ENCODE data around the gene NAT14.

The NAT14 gene

DNA sequence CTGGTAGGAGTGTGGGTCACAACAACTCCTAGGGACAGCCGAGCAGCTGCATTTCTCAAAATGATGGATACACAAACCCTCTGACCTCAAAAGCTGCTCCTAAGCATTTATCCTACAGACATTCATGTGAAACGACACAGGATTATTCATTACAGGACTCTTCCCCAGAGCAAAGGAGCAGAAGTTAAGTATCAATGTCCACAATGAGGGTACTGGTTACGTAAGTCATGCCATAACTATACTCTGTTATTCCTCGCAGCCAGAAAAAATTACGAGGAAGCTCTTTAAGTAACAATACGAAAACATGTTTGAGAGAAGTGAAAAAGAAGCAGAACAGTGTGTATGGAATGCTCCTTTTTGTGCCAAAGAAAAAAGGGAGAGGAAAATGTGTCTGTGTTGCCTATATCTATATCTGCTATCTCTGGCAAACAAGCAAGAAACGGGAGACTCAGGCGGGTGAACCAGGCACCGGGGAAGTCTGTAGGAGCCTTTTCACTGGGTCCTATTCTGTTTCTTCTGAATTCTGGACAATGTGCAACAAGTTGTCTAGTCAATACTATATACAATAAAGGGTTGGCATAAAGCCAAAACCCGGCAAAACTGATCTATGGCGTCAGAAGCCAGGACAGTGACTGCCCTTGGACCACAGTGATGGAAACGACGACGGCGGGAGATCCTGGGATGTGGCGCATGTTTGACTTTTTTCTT lies 24.9 kb upstream of the NAT14 start:
- DNase-seq (ENCODE audit: low read depth): no peak
- no peak overlapping the region for H3K4me3 ChIP-seq (ENCODE audit: low read depth, low read length)
- TF ChIP-seq, protein P1, sequence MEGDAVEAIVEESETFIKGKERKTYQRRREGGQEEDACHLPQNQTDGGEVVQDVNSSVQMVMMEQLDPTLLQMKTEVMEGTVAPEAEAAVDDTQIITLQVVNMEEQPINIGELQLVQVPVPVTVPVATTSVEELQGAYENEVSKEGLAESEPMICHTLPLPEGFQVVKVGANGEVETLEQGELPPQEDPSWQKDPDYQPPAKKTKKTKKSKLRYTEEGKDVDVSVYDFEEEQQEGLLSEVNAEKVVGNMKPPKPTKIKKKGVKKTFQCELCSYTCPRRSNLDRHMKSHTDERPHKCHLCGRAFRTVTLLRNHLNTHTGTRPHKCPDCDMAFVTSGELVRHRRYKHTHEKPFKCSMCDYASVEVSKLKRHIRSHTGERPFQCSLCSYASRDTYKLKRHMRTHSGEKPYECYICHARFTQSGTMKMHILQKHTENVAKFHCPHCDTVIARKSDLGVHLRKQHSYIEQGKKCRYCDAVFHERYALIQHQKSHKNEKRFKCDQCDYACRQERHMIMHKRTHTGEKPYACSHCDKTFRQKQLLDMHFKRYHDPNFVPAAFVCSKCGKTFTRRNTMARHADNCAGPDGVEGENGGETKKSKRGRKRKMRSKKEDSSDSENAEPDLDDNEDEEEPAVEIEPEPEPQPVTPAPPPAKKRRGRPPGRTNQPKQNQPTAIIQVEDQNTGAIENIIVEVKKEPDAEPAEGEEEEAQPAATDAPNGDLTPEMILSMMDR (IDR thresholded peaks at IDR 0.05; ENCODE audit: low read depth, low read length, missing control alignments): no peak

DNA sequence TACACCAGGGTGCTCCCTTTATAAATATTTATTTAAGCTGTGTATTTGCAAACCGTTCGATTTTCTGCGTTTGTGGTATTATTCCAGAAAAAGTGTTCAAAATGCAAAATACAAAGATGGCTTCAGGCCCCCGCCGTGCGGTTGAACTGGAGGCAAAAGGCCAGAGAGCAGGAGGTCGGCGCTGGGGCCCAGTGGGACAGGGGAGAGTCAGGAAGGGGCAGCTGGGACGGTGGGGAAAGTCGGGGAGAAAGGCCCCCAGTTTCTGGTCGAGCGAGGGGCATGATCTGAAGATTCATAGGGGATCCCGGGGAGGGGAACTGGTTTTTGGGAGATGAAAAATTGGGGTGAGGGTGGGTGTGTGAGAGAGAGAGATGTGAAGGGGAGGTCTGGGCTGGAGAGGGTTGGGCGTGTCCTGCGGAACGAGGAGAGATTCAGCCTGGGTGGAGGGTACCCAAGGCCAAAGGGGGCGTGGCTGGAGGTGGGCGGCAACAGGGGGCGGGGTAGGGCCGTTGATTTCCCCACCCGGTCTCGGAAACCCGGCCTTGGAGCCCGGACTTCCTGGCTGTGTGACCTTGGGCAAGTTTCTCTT lies 24.2 kb upstream of the NAT14 start:
- TF ChIP-seq, protein P1 (IDR thresholded peaks at IDR 0.05; ENCODE audit: low read depth, low read length, missing control alignments): no peak
- peak overlapping the region; percentile 90 for H3K4me3 ChIP-seq (ENCODE audit: low read depth, low read length)
- no peak for DNase-seq (ENCODE audit: low read depth)

- TF ChIP-seq, protein P1 (IDR thresholded peaks at IDR 0.05; ENCODE audit: low read depth, low read length, missing control alignments): no peak
- peak within 1 kb of the TSS; percentile 90 for H3K4me3 ChIP-seq (ENCODE audit: low read depth, low read length)
- peak; percentile 99 for DNase-seq (ENCODE audit: low read depth)
These were observed 23.6 kb upstream of the NAT14 start, which contains the start of gene ISOC2 for GRCh38 chr19:55461259-55461973. Gene ISOC2, minus strand, starts transcription at chr19:55461642. Its CDS starts 5,156 bp downstream, at chr19:55456486.

DNA sequence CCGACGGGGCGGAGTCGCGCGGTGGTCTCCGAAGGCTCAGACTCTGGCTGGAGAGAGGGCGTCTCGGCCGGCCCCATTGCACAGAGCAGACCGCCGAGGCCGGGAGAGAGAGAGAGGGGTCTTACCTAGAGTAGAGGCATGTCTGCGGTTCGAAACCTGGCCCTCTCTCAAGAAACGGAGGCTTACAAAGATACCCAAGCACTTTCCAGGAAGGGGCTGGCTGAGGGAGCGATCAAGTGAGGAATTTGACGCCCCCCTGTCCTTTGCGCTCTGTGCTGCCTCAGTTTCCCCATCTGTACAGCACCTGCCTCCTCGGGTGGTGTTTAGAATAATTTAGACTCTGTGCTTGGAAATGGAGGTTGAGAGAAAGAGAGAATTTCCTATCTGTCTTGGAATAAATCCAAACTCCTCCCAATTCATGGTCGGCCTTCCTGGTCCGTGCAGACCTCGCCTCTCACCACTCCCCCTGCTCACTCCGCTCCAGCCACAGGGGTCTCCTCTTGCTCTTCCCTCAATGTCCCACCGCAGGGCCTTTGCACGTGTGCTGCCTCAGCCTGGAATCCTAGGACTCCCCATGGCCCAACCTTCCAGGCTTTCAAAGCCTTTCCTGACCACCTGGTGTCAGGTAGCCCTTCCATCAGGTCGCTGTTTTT lies 22.9 kb upstream of the NAT14 start:
- TF ChIP-seq, protein P1 (IDR thresholded peaks at IDR 0.05; ENCODE audit: low read depth, low read length, missing control alignments): no peak
- DNase-seq (ENCODE audit: low read depth): no peak
- peak overlapping the region; percentile 85 for H3K4me3 ChIP-seq (ENCODE audit: low read depth, low read length)

DNA sequence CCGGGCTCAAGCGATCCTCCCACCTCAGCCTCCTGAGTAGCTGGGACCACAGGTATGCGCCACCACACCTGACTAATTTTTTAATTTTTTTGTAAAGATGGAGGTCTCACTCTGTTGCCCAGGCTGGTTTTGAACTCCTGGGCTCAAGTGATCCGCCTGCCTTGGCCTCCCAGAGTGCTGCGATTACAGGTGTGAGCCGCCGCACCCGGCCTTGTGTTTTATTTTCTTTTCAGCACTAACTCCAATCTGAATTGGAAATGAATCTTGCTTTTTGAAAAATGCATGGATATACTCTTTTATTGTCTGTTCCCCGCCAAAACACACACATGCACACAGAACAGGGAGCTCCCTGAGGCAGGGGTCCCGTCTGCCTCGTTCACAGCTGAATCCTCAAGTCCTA lies 22.3 kb upstream of the NAT14 start:
- H3K4me3 ChIP-seq (ENCODE audit: low read depth, low read length): no peak overlapping the region
- TF ChIP-seq, protein P1 (IDR thresholded peaks at IDR 0.05; ENCODE audit: low read depth, low read length, missing control alignments): no peak
- DNase-seq (ENCODE audit: low read depth): no peak

DNA sequence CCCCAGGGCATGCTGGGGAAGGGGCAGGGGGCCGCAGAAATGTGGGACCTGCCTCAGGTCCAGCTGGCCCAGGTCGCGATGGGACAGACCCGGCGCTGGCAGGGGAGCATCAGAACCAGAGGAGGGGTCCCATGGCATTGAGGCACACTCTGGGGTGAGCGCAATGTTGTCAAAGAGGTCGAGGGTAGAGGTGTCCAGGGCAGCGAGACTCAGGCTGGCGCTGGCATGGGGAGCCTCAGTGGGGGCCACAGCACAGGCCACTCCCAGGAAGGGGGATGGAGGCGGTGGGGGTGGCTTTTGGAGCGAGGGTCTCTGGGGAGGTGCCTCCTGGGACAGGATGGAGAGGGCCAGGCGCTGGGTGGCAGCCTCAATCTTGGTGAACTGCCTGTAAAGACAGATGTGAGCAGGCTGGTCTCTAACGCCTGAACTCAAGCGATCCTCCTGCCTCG lies 21.4 kb upstream of the NAT14 start:
- no peak for DNase-seq (ENCODE audit: low read depth)
- H3K4me3 ChIP-seq (ENCODE audit: low read depth, low read length): no peak overlapping the region

More for the DNA sequence above, 21.4 kb upstream of the NAT14 start:
- TF ChIP-seq, protein P1 (IDR thresholded peaks at IDR 0.05; ENCODE audit: low read depth, low read length, missing control alignments): no peak

Measured in GM12864 (cell line).